Adrenal gland (tissue), 5 donors: Measurements from ENCODE around the gene CBX8.

Experiments
- POLR2A ChIP-seq, 2 donors: fragments of 450-650 bp; IDR thresholded peaks; one replicate each; pipeline ENCODE4 v1.6.1; 2017; ENCODE audit warnings: antibody characterized with exemption in 2 of 2, mild to moderate bottlenecking in 2 of 2, moderate library complexity in 1 of 2
- TF ChIP-seq, protein P1 (sequence below), 6 experiments: fragments of 450-650 bp in 4 of 6; fragments of 200-600 bp in 2 of 6; sonication (generic) in 1 of 6; IDR thresholded peaks; 1 replicate in 5 of 6; 2 replicates in 1 of 6; pipeline versions ENCODE4 v1.5.1 to v1.8.0; 2016 to 2021; ENCODE audit warnings: antibody characterized with exemption in 6 of 6, mild to moderate bottlenecking in 2 of 6, moderate library complexity in 1 of 6
- donor health status: DM: no; HTN: no; CAD: no.

GRCh38 chr17:79806863-79807720 is 10.2 kb upstream of the CBX8 start:
- TF ChIP-seq, protein P1, sequence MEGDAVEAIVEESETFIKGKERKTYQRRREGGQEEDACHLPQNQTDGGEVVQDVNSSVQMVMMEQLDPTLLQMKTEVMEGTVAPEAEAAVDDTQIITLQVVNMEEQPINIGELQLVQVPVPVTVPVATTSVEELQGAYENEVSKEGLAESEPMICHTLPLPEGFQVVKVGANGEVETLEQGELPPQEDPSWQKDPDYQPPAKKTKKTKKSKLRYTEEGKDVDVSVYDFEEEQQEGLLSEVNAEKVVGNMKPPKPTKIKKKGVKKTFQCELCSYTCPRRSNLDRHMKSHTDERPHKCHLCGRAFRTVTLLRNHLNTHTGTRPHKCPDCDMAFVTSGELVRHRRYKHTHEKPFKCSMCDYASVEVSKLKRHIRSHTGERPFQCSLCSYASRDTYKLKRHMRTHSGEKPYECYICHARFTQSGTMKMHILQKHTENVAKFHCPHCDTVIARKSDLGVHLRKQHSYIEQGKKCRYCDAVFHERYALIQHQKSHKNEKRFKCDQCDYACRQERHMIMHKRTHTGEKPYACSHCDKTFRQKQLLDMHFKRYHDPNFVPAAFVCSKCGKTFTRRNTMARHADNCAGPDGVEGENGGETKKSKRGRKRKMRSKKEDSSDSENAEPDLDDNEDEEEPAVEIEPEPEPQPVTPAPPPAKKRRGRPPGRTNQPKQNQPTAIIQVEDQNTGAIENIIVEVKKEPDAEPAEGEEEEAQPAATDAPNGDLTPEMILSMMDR (IDR thresholded peaks at IDR 0.05) = no peak
- no peak for TF ChIP-seq POLR2A (IDR thresholded peaks at IDR 0.05)
